ENCODE results near the gene PTPN21.

The PTPN21 gene

DNA sequence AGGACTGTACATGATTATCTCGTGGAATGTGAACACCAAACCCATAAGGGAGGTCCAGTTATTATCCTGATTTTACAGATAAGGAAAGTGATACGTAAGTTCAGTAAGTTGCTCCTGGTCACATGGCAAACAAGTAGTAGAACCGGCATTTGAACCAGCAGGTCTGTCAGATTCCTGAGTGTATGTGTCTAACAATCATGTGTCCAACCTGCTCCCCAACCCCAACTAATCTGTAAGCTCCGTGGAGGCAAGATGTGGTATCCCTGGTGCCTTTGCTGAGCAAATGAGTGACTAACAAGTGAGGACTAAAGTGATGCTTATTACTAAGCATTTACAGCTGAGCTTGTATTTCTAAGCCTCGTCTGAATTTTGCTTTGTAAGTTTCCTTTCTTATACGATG, 65.9 kb downstream of the PTPN21 start (continued):
- TF ChIP-seq GLI2 (tag by site-specific recombination; IDR thresholded peaks at IDR 0.05; ENCODE audit: borderline replicate concordance, low read depth): no peak

DNA sequence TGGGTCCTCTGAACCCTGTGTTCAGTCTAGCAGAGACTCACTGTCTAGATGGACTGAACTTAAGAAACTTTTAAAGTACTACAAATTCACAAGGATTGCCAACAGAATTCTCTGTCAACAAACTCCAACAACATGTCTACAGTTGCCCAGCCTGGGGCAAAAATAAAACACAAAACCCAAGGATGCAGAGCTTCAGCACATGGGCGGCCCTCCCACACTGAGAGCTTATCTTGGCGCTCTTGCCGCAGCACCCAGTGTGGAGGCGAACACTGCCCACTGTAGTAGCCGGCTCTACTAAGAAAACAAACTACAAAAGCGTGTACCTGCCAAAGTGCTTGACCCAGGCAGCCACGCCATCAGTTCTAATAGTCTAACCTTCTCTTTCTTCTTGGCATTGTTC, 66.7 kb downstream of the PTPN21 start:
- CTCF ChIA-PET: no interaction called here
- Histone ChIP-seq H3K4me1 (ENCODE audit: control insufficient read depth, insufficient read depth, low read length) (no peaks in the 10 kb centered on the region; the same call in 1 of the 2 replicates), H3K36me3 (ENCODE audit: control insufficient read depth in 2 of 2, insufficient read depth in 1 of 2, low read length in 2 of 2) (peaks cover 0 to 4% of the 10 kb centered on the region in 2 experiments; a peak in 1 of 3 replicates), H3K9me3 (ENCODE audit: control insufficient read depth, insufficient read depth, low read depth, low read length) (no peaks in the 10 kb centered on the region), H3K4me3 (ENCODE audit: low read depth, low read length) (no peak overlapping the region), H3K27ac (ENCODE audit: extremely low read depth, low read depth, low read length) (no peak overlapping the region)
- POLR2A ChIA-PET: no interaction called here
- TF ChIP-seq, protein P1, sequence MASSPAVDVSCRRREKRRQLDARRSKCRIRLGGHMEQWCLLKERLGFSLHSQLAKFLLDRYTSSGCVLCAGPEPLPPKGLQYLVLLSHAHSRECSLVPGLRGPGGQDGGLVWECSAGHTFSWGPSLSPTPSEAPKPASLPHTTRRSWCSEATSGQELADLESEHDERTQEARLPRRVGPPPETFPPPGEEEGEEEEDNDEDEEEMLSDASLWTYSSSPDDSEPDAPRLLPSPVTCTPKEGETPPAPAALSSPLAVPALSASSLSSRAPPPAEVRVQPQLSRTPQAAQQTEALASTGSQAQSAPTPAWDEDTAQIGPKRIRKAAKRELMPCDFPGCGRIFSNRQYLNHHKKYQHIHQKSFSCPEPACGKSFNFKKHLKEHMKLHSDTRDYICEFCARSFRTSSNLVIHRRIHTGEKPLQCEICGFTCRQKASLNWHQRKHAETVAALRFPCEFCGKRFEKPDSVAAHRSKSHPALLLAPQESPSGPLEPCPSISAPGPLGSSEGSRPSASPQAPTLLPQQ (tag by site-specific recombination; IDR thresholded peaks at IDR 0.05): no peak
- TF ChIP-seq ZNF658 (tag by site-specific recombination; IDR thresholded peaks at IDR 0.05): no peak
- TF ChIP-seq ZNF19 (tag by site-specific recombination; IDR thresholded peaks at IDR 0.05; ENCODE audit: low read depth): no peak
- no peak for TF ChIP-seq ZFP69B (tag by site-specific recombination; IDR thresholded peaks at IDR 0.05)
- TF ChIP-seq ZNF521 (tag by site-specific recombination; IDR thresholded peaks at IDR 0.05): no peak
- TF ChIP-seq, protein P2, sequence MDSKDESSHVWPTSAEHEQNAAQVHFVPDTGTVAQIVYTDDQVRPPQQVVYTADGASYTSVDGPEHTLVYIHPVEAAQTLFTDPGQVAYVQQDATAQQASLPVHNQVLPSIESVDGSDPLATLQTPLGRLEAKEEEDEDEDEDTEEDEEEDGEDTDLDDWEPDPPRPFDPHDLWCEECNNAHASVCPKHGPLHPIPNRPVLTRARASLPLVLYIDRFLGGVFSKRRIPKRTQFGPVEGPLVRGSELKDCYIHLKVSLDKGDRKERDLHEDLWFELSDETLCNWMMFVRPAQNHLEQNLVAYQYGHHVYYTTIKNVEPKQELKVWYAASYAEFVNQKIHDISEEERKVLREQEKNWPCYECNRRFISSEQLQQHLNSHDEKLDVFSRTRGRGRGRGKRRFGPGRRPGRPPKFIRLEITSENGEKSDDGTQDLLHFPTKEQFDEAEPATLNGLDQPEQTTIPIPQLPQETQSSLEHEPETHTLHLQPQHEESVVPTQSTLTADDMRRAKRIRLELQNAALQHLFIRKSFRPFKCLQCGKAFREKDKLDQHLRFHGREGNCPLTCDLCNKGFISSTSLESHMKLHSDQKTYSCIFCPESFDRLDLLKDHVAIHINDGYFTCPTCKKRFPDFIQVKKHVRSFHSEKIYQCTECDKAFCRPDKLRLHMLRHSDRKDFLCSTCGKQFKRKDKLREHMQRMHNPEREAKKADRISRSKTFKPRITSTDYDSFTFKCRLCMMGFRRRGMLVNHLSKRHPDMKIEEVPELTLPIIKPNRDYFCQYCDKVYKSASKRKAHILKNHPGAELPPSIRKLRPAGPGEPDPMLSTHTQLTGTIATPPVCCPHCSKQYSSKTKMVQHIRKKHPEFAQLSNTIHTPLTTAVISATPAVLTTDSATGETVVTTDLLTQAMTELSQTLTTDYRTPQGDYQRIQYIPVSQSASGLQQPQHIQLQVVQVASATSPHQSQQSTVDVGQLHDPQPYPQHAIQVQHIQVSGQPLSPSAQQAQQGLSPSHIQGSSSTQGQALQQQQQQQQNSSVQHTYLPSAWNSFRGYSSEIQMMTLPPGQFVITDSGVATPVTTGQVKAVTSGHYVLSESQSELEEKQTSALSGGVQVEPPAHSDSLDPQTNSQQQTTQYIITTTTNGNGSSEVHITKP (tag by site-specific recombination; IDR thresholded peaks at IDR 0.05): no peak
- TF ChIP-seq, protein P3, sequence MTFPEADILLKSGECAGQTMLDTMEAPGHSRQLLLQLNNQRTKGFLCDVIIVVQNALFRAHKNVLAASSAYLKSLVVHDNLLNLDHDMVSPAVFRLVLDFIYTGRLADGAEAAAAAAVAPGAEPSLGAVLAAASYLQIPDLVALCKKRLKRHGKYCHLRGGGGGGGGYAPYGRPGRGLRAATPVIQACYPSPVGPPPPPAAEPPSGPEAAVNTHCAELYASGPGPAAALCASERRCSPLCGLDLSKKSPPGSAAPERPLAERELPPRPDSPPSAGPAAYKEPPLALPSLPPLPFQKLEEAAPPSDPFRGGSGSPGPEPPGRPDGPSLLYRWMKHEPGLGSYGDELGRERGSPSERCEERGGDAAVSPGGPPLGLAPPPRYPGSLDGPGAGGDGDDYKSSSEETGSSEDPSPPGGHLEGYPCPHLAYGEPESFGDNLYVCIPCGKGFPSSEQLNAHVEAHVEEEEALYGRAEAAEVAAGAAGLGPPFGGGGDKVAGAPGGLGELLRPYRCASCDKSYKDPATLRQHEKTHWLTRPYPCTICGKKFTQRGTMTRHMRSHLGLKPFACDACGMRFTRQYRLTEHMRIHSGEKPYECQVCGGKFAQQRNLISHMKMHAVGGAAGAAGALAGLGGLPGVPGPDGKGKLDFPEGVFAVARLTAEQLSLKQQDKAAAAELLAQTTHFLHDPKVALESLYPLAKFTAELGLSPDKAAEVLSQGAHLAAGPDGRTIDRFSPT (tag by site-specific recombination; IDR thresholded peaks at IDR 0.05): no peak
- no peak for TF ChIP-seq ZNF23 (tag by site-specific recombination; IDR thresholded peaks at IDR 0.05; ENCODE audit: borderline replicate concordance)
- TF ChIP-seq ZFHX2 (tag by site-specific recombination; conservative IDR thresholded peaks at IDR 0.05): peak; percentile 82
- TF ChIP-seq SCRT2 (tag by site-specific recombination; IDR thresholded peaks at IDR 0.05): no peak
- no peak for TF ChIP-seq ZNF791 (tag by site-specific recombination; IDR thresholded peaks at IDR 0.05)
- TF ChIP-seq BCL11A (tag by site-specific recombination; IDR thresholded peaks at IDR 0.05; ENCODE audit: low read depth): no peak
- TF ChIP-seq ZNF629 (tag by site-specific recombination; IDR thresholded peaks at IDR 0.05): no peak
- TF ChIP-seq EGR2 (tag by site-specific recombination; IDR thresholded peaks at IDR 0.05; ENCODE audit: low read depth): peak; percentile 74
- no peak for TF ChIP-seq SP7 (tag by site-specific recombination; IDR thresholded peaks at IDR 0.05)
- TF ChIP-seq ZNF529 (tag by site-specific recombination; IDR thresholded peaks at IDR 0.05; ENCODE audit: insufficient replicate concordance): no peak
- no peak for TF ChIP-seq ZNF24 (tag by site-specific recombination; IDR thresholded peaks at IDR 0.05)
